ENCODE measurements around the gene PPEF2. TPM values are rescaled to one million over a fixed set of nuclear protein-coding genes. Genes with fewer than 3 reads are reported as not detected.
"Not testable (repeated sequence)": the region's sequence is repeated elsewhere in the genome, so short reads cannot be mapped to it uniquely, and the experiment has no call there.

The PPEF2 gene
- total RNA-seq, 3 donors from 2014 or later, result 0.13 to 0.43 TPM; not detected in 1

DNA sequence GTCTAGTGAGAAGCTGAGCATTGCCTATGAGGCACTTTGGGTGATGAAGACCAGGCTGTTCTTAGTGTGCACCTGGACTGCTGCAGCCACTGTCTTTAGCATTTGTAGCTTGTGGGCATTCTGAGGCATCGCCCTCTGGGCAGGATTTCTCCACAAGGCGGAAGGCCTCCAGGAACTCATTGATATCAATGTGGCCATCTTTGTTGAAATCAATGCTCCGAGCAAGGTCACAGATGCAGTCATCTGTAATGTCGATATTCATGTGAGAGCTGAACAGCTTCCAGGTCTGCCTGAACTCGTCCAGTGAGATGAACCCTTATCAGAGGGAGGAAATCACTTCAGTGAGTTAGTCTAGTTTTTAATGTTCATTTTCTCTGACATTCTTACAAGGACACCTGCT is 41.6 kb downstream of the PPEF2 start:
- TF ChIP-seq, protein P1, sequence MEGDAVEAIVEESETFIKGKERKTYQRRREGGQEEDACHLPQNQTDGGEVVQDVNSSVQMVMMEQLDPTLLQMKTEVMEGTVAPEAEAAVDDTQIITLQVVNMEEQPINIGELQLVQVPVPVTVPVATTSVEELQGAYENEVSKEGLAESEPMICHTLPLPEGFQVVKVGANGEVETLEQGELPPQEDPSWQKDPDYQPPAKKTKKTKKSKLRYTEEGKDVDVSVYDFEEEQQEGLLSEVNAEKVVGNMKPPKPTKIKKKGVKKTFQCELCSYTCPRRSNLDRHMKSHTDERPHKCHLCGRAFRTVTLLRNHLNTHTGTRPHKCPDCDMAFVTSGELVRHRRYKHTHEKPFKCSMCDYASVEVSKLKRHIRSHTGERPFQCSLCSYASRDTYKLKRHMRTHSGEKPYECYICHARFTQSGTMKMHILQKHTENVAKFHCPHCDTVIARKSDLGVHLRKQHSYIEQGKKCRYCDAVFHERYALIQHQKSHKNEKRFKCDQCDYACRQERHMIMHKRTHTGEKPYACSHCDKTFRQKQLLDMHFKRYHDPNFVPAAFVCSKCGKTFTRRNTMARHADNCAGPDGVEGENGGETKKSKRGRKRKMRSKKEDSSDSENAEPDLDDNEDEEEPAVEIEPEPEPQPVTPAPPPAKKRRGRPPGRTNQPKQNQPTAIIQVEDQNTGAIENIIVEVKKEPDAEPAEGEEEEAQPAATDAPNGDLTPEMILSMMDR (IDR thresholded peaks at IDR 0.05), result no peak
- DNase-seq (no peak), ATAC-seq (no peak)
- H3K9me3 ChIP-seq, result no peaks in the 10 kb centered on the region
- H3K36me3 ChIP-seq (ENCODE audit: low read depth), result no peaks in the 10 kb centered on the region
- no peak overlapping the region for H3K4me3 ChIP-seq
- intact Hi-C loops (cut with DNase I, micrococcal nuclease), result no loop called here
- H3K4me1 ChIP-seq (ENCODE audit: low read depth), result no peaks in the 10 kb centered on the region

DNA sequence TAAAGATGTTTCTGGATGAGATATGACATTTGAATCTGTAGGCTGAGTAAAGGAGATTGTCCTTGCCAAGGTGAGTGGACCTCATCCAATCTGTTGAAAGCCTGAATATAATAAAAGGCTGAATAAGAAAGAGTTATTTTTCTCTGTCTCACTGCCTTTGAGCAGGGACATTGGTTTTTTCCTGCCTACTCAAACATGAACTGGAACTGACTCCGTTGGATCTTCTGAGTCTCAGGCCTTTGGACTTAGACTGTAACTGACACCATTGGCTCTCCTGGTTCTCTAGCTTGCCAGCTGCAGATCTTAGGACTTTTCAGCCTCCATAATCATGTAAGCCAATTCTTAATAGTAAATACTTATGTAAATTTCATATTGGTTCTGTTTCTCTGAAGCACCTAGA is 43.5 kb downstream of the PPEF2 start:
- H3K36me3 ChIP-seq (ENCODE audit: low read depth), result no peaks in the 10 kb centered on the region
- TF ChIP-seq, protein P1 (IDR thresholded peaks at IDR 0.05), result no peak
- H3K4me3 ChIP-seq, result no peak overlapping the region
- DNase-seq (no peak), ATAC-seq (no peak)
- no peaks in the 10 kb centered on the region for H3K4me1 ChIP-seq (ENCODE audit: low read depth)
- no peaks in the 10 kb centered on the region for H3K9me3 ChIP-seq
- intact Hi-C loops (cut with DNase I, micrococcal nuclease), result no loop called here

DNA sequence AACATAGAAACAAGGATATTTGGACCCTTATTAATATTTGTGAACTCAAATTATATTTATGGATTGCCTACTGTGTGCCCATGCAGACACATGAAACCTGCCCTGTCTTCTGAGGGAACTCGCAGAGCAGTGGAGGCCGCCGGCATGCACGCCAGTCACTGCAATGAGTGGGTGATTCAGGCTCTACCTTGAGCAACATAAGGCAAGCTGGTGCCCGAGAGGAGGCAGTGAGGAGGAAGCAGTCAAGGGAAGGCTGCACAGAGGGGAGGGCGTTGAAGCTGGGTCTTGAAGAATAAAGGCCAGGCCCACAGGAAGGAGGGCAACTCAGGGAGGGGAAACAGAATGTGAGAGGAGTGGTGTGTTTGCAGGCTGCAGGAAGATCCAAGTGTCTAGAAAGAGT is 52.8 kb downstream of the PPEF2 start:
- ATAC-seq (no peak), DNase-seq (no peak)
- Histone ChIP-seq H3K4me3 (no peak overlapping the region), H3K4me1 (ENCODE audit: low read depth) (no peaks in the 10 kb centered on the region), H3K36me3 (ENCODE audit: low read depth) (no peaks in the 10 kb centered on the region), H3K9me3 (no peaks in the 10 kb centered on the region)
- intact Hi-C loops (cut with DNase I, micrococcal nuclease), result no loop called here
- TF ChIP-seq, protein P1 (IDR thresholded peaks at IDR 0.05), result no peak

DNA sequence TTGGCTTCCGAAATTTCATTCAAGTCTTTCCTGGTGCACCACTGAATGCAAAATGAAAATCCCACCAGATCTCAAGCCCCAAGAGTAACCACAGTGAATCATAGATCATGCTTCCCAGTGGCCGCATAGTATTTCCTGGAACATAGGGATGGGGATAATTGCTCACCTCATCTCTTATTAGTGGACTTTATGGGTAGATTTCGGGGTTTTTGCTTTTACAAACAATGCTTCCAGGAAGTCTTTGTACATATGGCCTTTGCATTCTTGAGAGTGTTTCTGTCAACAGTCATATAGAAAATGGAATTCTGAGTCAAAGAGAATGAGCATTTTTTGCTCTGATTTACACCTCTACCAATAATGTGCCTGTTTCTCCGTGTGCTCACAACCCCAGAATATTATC is 53.4 kb downstream of the PPEF2 start:
- Histone ChIP-seq H3K4me3 (no peak overlapping the region), H3K9me3 (no peaks in the 10 kb centered on the region), H3K4me1 (ENCODE audit: low read depth) (no peaks in the 10 kb centered on the region), H3K36me3 (ENCODE audit: low read depth) (no peaks in the 10 kb centered on the region)
- intact Hi-C loops (cut with DNase I, micrococcal nuclease), result no loop called here
- no peak for ATAC-seq
- DNase-seq, result no peak
- TF ChIP-seq, protein P1 (IDR thresholded peaks at IDR 0.05), result no peak

DNA sequence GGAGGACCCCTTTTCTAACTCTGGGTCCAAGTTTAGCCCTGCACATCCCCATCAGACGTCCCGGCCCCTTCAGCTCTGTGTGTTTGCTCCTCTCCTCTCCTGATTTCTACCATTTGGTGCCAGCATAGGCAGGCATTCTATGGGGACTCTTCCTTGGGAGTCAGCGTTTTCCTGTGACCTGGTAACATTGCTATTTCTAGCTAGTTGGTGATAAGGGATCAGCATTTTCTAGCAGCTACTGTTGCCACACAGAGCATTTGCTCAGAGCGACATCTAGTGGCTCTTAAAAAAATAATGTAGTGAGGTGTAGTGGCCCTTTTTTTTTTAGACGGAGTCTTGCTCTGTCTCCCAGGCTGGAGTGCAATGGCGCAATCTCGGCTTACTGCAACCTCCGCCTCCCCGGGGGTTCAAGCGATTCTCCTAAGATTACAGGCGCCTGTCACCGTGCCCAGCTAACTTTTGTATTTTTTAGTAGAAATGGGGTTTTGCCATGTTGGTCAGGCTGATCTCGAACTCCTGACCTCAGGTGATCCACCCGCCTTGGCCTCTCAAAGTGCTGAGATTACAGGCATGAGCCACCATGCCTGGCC is 54.0 kb downstream of the PPEF2 start:
- H3K4me3 ChIP-seq; H3K36me3 ChIP-seq (ENCODE audit: low read depth); H3K4me1 ChIP-seq (ENCODE audit: low read depth); intact Hi-C loops (cut with DNase I, micrococcal nuclease); H3K9me3 ChIP-seq: not testable (repeated sequence)
- TF ChIP-seq, protein P1 (IDR thresholded peaks at IDR 0.05), result peak; percentile 35
- ATAC-seq, result peak; percentile 93
- DNase-seq, result peak in 1 of 3 donors; percentile 18

DNA sequence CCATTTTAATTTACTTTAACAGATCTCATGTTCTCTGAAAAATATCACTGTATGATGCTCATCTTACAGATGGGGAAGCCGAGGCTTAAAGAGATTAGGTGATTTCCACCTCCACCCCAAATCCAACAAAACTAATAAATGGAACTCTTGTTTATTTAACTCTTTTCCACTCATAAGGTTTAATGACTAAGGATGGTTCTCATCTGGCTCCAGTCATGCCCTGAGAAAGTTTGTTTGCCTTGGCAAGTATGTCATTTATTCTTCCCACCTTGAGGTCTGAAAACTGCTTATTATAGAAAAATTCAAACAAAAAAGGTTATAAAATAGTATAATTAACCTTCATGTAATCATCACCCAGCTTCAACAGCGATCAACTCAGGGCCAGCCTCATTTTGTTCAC is 56.3 kb downstream of the PPEF2 start:
- Histone ChIP-seq H3K4me3 (no peak overlapping the region), H3K36me3 (ENCODE audit: low read depth) (no peaks in the 10 kb centered on the region), H3K9me3 (no peaks in the 10 kb centered on the region), H3K4me1 (ENCODE audit: low read depth) (no peaks in the 10 kb centered on the region)
- DNase-seq (no peak), ATAC-seq (no peak)
- intact Hi-C loops (cut with DNase I, micrococcal nuclease), result no loop called here
- TF ChIP-seq, protein P1 (IDR thresholded peaks at IDR 0.05), result no peak
